ENCODE results near the gene SULT6B1.
"Not testable (repeated sequence)": the region's sequence is repeated elsewhere in the genome, so short reads cannot be mapped to it uniquely, and the experiment has no call there.

SULT6B1 gene

DNA sequence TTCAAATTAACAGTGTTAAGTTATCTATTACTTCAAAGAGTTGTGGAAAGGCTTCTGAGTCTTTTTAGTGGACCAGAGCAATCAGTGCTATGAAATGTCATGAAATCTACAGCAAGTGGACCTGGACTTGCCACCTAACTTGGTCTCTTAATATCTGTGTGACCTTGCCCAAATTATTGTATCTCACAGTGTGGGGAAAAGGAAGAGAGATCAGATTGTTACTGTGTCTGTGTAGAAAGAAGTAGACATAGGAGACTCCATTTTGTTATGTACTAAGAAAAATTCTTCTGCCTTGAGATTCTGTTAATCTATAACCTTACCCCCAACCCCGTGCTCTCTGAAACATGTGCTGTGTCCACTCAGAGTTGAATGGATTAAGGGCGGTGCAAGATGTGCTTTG, 36.7 kb upstream of the SULT6B1 start:
- Histone ChIP-seq H3K36me3 (ENCODE audit: control insufficient read depth in 4 of 4, insufficient read depth in 4 of 4, low read length in 3 of 4) (peaks cover 23 to 56% (median 39%) of the 10 kb centered on the region in 4 experiments), H3K4me1 (ENCODE audit: control extremely low read depth in 1 of 4, control insufficient read depth in 4 of 4, insufficient read depth in 4 of 4, low read length in 3 of 4) (peaks cover 0 to 11% (median 9%) of the 10 kb centered on the region in 4 experiments)
- CTCF ChIA-PET; H3K9me3 ChIP-seq (ENCODE audit: control extremely low read depth in 1 of 5, control insufficient read depth in 4 of 5, insufficient read depth in 2 of 5, low read depth in 1 of 5, low read length in 4 of 5); H3K4me3 ChIP-seq (ENCODE audit: control insufficient read depth in 1 of 7, extremely low read depth in 1 of 7, insufficient read depth in 4 of 7, low read depth in 2 of 7, low read length in 6 of 7); H3K27me3 ChIP-seq (replicated peaks in 2 of 5; ENCODE audit: control insufficient read depth in 4 of 5, insufficient read depth in 5 of 5, low read length in 4 of 5); H3K27ac ChIP-seq (ENCODE audit: insufficient read depth in 1 of 2, low read depth in 1 of 2, low read length in 2 of 2, poor library complexity in 1 of 2, severe bottlenecking in 2 of 2); DNase-seq; POLR2A ChIA-PET: not testable (repeated sequence)
- WGBS (ENCODE audit: insufficient coverage) = no CpG with 5 or more reads among the region's 2 CpGs

GRCh38 chr2:37224063-37224462, 35.6 kb upstream of the SULT6B1 start:
- ChIA-PET POLR2A (no interaction called here), CTCF (interaction anchor here (1.2 kb wide), 1 partner anchor 55 kb away, joined by 3 read pairs; no protein-coding TSS in a partner anchor)
- H3K4me3 ChIP-seq (ENCODE audit: control insufficient read depth in 1 of 7, extremely low read depth in 1 of 7, insufficient read depth in 4 of 7, low read depth in 2 of 7, low read length in 6 of 7) = no peak overlapping the region
- H3K9me3 ChIP-seq (ENCODE audit: control extremely low read depth in 1 of 5, control insufficient read depth in 4 of 5, insufficient read depth in 2 of 5, low read depth in 1 of 5, low read length in 4 of 5) = no peaks in the 10 kb centered on the region
- no peak overlapping the region for H3K27ac ChIP-seq (ENCODE audit: insufficient read depth in 1 of 2, low read depth in 1 of 2, low read length in 2 of 2, poor library complexity in 1 of 2, severe bottlenecking in 2 of 2)
- H3K36me3 ChIP-seq (ENCODE audit: control insufficient read depth in 4 of 4, insufficient read depth in 4 of 4, low read length in 3 of 4) = peaks cover 20 to 63% (median 44%) of the 10 kb centered on the region in 4 experiments
- WGBS (ENCODE audit: insufficient coverage) = 100% methylated on average over 1 of the region's 1 CpG
- DNase-seq = no peak
- H3K4me1 ChIP-seq (ENCODE audit: control extremely low read depth in 1 of 4, control insufficient read depth in 4 of 4, insufficient read depth in 4 of 4, low read length in 3 of 4) = no peaks in the 10 kb centered on the region
- no peaks in the 10 kb centered on the region for H3K27me3 ChIP-seq (replicated peaks in 2 of 5; ENCODE audit: control insufficient read depth in 4 of 5, insufficient read depth in 5 of 5, low read length in 4 of 5)

- no peak overlapping the region for H3K4me3 ChIP-seq (ENCODE audit: control insufficient read depth in 1 of 7, extremely low read depth in 1 of 7, insufficient read depth in 4 of 7, low read depth in 2 of 7, low read length in 6 of 7)
- ChIA-PET POLR2A (no interaction called here), CTCF (interaction anchor here (1.2 kb wide), 1 partner anchor 54 kb away, joined by 3 read pairs; no protein-coding TSS in a partner anchor)
- no peak for DNase-seq
- WGBS (ENCODE audit: insufficient coverage) = 100% methylated on average over 2 of the region's 4 CpGs
- no peaks in the 10 kb centered on the region for H3K9me3 ChIP-seq (ENCODE audit: control extremely low read depth in 1 of 5, control insufficient read depth in 4 of 5, insufficient read depth in 2 of 5, low read depth in 1 of 5, low read length in 4 of 5)
- H3K27me3 ChIP-seq (replicated peaks in 2 of 5; ENCODE audit: control insufficient read depth in 4 of 5, insufficient read depth in 5 of 5, low read length in 4 of 5) = no peaks in the 10 kb centered on the region
- H3K27ac ChIP-seq (ENCODE audit: insufficient read depth in 1 of 2, low read depth in 1 of 2, low read length in 2 of 2, poor library complexity in 1 of 2, severe bottlenecking in 2 of 2) = no peak overlapping the region
- no peaks in the 10 kb centered on the region for H3K4me1 ChIP-seq (ENCODE audit: control extremely low read depth in 1 of 4, control insufficient read depth in 4 of 4, insufficient read depth in 4 of 4, low read length in 3 of 4)
- H3K36me3 ChIP-seq (ENCODE audit: control insufficient read depth in 4 of 4, insufficient read depth in 4 of 4, low read length in 3 of 4) = peaks cover 21 to 66% (median 45%) of the 10 kb centered on the region in 4 experiments
These were observed 34.7 kb upstream of the SULT6B1 start for GRCh38 chr2:37223131-37223530.

- Histone ChIP-seq H3K4me1 (ENCODE audit: control extremely low read depth in 1 of 4, control insufficient read depth in 4 of 4, insufficient read depth in 4 of 4, low read length in 3 of 4) (peaks cover 0 to 9% (median 0%) of the 10 kb centered on the region in 4 experiments), H3K27ac (ENCODE audit: insufficient read depth in 1 of 2, low read depth in 1 of 2, low read length in 2 of 2, poor library complexity in 1 of 2, severe bottlenecking in 2 of 2) (no peak overlapping the region), H3K27me3 (replicated peaks in 2 of 5; ENCODE audit: control insufficient read depth in 4 of 5, insufficient read depth in 5 of 5, low read length in 4 of 5) (no peaks in the 10 kb centered on the region), H3K36me3 (ENCODE audit: control insufficient read depth in 4 of 4, insufficient read depth in 4 of 4, low read length in 3 of 4) (peaks cover 25 to 75% (median 50%) of the 10 kb centered on the region in 4 experiments), H3K4me3 (ENCODE audit: control insufficient read depth in 1 of 7, extremely low read depth in 1 of 7, insufficient read depth in 4 of 7, low read depth in 2 of 7, low read length in 6 of 7) (no peak overlapping the region), H3K9me3 (ENCODE audit: control extremely low read depth in 1 of 5, control insufficient read depth in 4 of 5, insufficient read depth in 2 of 5, low read depth in 1 of 5, low read length in 4 of 5) (no peaks in the 10 kb centered on the region)
- CTCF ChIA-PET = interaction anchor here (0.8 to 1.4 kb wide), 4 partner anchors 9 to 50 kb away, joined by 3 to 6 read pairs (median 4); partner anchors contain the start of genes CEBPZ and NDUFAF7
- POLR2A ChIA-PET = interaction anchor here (0.7 to 1.3 kb wide), 2 partner anchors 9 to 13 kb away, joined by 3 to 4 read pairs; partner anchors contain the start of genes CEBPZ and NDUFAF7
- DNase-seq = no peak
- 100% methylated on average over 3 of the region's 4 CpGs for WGBS (ENCODE audit: insufficient coverage)
These were observed 30.6 kb upstream of the SULT6B1 start for GRCh38 chr2:37219046-37219445.

DNA sequence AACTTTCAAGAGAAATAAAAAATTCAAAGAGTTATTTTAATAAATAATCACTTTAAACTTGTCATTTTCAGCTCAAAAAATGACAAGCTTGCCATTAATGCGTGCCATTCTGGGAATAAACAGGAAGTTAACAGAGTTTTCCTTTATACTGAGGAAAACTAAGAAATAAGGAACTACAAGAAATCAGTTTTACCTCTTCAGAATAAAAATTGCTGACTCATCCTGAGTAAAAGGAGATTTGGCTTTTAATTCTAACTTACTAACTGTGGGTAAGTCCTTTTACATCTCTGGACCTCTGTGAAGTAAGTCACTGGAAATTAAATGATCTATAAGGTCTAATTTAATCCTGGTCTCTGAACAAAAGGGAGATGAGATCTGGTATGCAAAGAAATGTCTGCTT, 26.8 kb upstream of the SULT6B1 start:
- no peaks in the 10 kb centered on the region for H3K27me3 ChIP-seq (replicated peaks in 2 of 5; ENCODE audit: control insufficient read depth in 4 of 5, insufficient read depth in 5 of 5, low read length in 4 of 5)
- H3K4me1 ChIP-seq (ENCODE audit: control extremely low read depth in 1 of 4, control insufficient read depth in 4 of 4, insufficient read depth in 4 of 4, low read length in 3 of 4) = peaks cover 0 to 9% (median 0%) of the 10 kb centered on the region in 4 experiments
- POLR2A ChIA-PET = no interaction called here
- CTCF ChIA-PET = no interaction called here
- peak in 2 of 3 donors; percentile 59 to 62 for DNase-seq
- peaks cover 26 to 73% (median 50%) of the 10 kb centered on the region in 4 experiments for H3K36me3 ChIP-seq (ENCODE audit: control insufficient read depth in 4 of 4, insufficient read depth in 4 of 4, low read length in 3 of 4)
- H3K27ac ChIP-seq (ENCODE audit: insufficient read depth in 1 of 2, low read depth in 1 of 2, low read length in 2 of 2, poor library complexity in 1 of 2, severe bottlenecking in 2 of 2) = no peak overlapping the region
- H3K9me3 ChIP-seq (ENCODE audit: control extremely low read depth in 1 of 5, control insufficient read depth in 4 of 5, insufficient read depth in 2 of 5, low read depth in 1 of 5, low read length in 4 of 5) = peaks cover 0 to 1% (median 0%) of the 10 kb centered on the region in 5 experiments
- 0% methylated on average over 1 of the region's 1 CpG for WGBS (ENCODE audit: insufficient coverage)
- no peak overlapping the region for H3K4me3 ChIP-seq (ENCODE audit: control insufficient read depth in 1 of 7, extremely low read depth in 1 of 7, insufficient read depth in 4 of 7, low read depth in 2 of 7, low read length in 6 of 7)

GRCh38 chr2:37211939-37212338, 23.5 kb upstream of the SULT6B1 start:
- Histone ChIP-seq H3K9me3 (ENCODE audit: control extremely low read depth in 1 of 5, control insufficient read depth in 4 of 5, insufficient read depth in 2 of 5, low read depth in 1 of 5, low read length in 4 of 5) (peaks cover 5 to 32% (median 12%) of the 10 kb centered on the region in 5 experiments), H3K4me3 (ENCODE audit: control insufficient read depth in 1 of 7, extremely low read depth in 1 of 7, insufficient read depth in 4 of 7, low read depth in 2 of 7, low read length in 6 of 7) (no peak overlapping the region), H3K27me3 (replicated peaks in 2 of 5; ENCODE audit: control insufficient read depth in 4 of 5, insufficient read depth in 5 of 5, low read length in 4 of 5) (no peaks in the 10 kb centered on the region), H3K27ac (ENCODE audit: insufficient read depth in 1 of 2, low read depth in 1 of 2, low read length in 2 of 2, poor library complexity in 1 of 2, severe bottlenecking in 2 of 2) (no peak overlapping the region), H3K4me1 (ENCODE audit: control extremely low read depth in 1 of 4, control insufficient read depth in 4 of 4, insufficient read depth in 4 of 4, low read length in 3 of 4) (peaks cover 0 to 9% (median 0%) of the 10 kb centered on the region in 4 experiments), H3K36me3 (ENCODE audit: control insufficient read depth in 4 of 4, insufficient read depth in 4 of 4, low read length in 3 of 4) (peaks cover 32 to 87% (median 62%) of the 10 kb centered on the region in 4 experiments)
- CTCF ChIA-PET = interaction anchor here (0.9 to 1.0 kb wide), 2 partner anchors 11 to 56 kb away, joined by 4 read pairs; partner anchors contain the start of gene EIF2AK2
- POLR2A ChIA-PET = no interaction called here
- 100% methylated on average over 1 of the region's 3 CpGs for WGBS (ENCODE audit: insufficient coverage)
- DNase-seq = no peak

- POLR2A ChIA-PET = no interaction called here
These were observed 22.7 kb upstream of the SULT6B1 start for GRCh38 chr2:37211212-37211611.

More at GRCh38 chr2:37211212-37211611, 22.7 kb upstream of the SULT6B1 start:
- Histone ChIP-seq H3K27ac (ENCODE audit: insufficient read depth in 1 of 2, low read depth in 1 of 2, low read length in 2 of 2, poor library complexity in 1 of 2, severe bottlenecking in 2 of 2) (no peak overlapping the region), H3K27me3 (replicated peaks in 2 of 5; ENCODE audit: control insufficient read depth in 4 of 5, insufficient read depth in 5 of 5, low read length in 4 of 5) (no peaks in the 10 kb centered on the region), H3K36me3 (ENCODE audit: control insufficient read depth in 4 of 4, insufficient read depth in 4 of 4, low read length in 3 of 4) (peaks cover 34 to 87% (median 64%) of the 10 kb centered on the region in 4 experiments), H3K9me3 (ENCODE audit: control extremely low read depth in 1 of 5, control insufficient read depth in 4 of 5, insufficient read depth in 2 of 5, low read depth in 1 of 5, low read length in 4 of 5) (peaks cover 8 to 38% (median 18%) of the 10 kb centered on the region in 5 experiments), H3K4me3 (ENCODE audit: control insufficient read depth in 1 of 7, extremely low read depth in 1 of 7, insufficient read depth in 4 of 7, low read depth in 2 of 7, low read length in 6 of 7) (no peak overlapping the region), H3K4me1 (ENCODE audit: control extremely low read depth in 1 of 4, control insufficient read depth in 4 of 4, insufficient read depth in 4 of 4, low read length in 3 of 4) (peaks cover 0 to 9% (median 0%) of the 10 kb centered on the region in 4 experiments)
- CTCF ChIA-PET = interaction anchor here (0.9 kb wide), 1 partner anchor 10 kb away, joined by 4 read pairs; no protein-coding TSS in a partner anchor
- no peak for DNase-seq
